LNCaP clone FGC (cell line): ENCODE results near the gene ZFAND3.

ENCODE experiments used
- DNase-seq: peaks from one replicate; pipeline ENCODE4 v3.0.0-alpha.2; 2011; ENCODE audit warnings: low read depth
- H3K4me3 ChIP-seq: 2 replicates; pipeline ENCODE4 v1.5.1; 2011; ENCODE audit warnings: mild to moderate bottlenecking, low read depth, low read length, control low read depth
- CTCF ChIP-seq: IDR thresholded peaks from 2 replicates; pipeline ENCODE4 v1.5.1; 2012; ENCODE audit warnings: mild to moderate bottlenecking; ENCODE audit not compliant: control insufficient read depth, insufficient read depth; ENCODE audit errors: extremely low read depth

The ZFAND3 gene

GRCh38 chr6:38133932-38134703 lies 314.6 kb downstream of the ZFAND3 start:
- TF ChIP-seq CTCF: no peak
- no peak for DNase-seq
- H3K4me3 ChIP-seq: no peak overlapping the region

GRCh38 chr6:38134704-38135088 lies 315.2 kb downstream of the ZFAND3 start:
- TF ChIP-seq CTCF: no peak
- H3K4me3 ChIP-seq: no peak overlapping the region
- DNase-seq: no peak

GRCh38 chr6:38136547-38136946 lies 317.0 kb downstream of the ZFAND3 start:
- no peak for TF ChIP-seq CTCF
- H3K4me3 ChIP-seq: no peak overlapping the region
- no peak for DNase-seq

GRCh38 chr6:38137608-38138265 lies 318.2 kb downstream of the ZFAND3 start:
- no peak overlapping the region for H3K4me3 ChIP-seq
- TF ChIP-seq CTCF: no peak
- no peak for DNase-seq

GRCh38 chr6:38138374-38138773 lies 318.8 kb downstream of the ZFAND3 start:
- DNase-seq: no peak
- H3K4me3 ChIP-seq: no peak overlapping the region
- TF ChIP-seq CTCF: no peak

- peak; percentile 39 for DNase-seq
- H3K4me3 ChIP-seq: no peak overlapping the region
- TF ChIP-seq CTCF: no peak
Measured at GRCh38 chr6:38141085-38141484, 321.6 kb downstream of the ZFAND3 start.
